ENCODE measurements around the gene TPT1.

Gene TPT1

GRCh38 chr13:45333251-45333976 is 7.6 kb downstream of the TPT1 start:
- DNase-seq, result no peak

- DNase-seq, result no peak
Measured at GRCh38 chr13:45332831-45333219, 8.2 kb downstream of the TPT1 start.

GRCh38 chr13:45332036-45332830 is 8.8 kb downstream of the TPT1 start:
- no peak for DNase-seq

- DNase-seq, result no peak
Measured at GRCh38 chr13:45331692-45332035, 9.3 kb downstream of the TPT1 start.

GRCh38 chr13:45331123-45331619 is 9.8 kb downstream of the TPT1 start:
- no peak for DNase-seq

- DNase-seq, result no peak
Measured at GRCh38 chr13:45328661-45329111, 12.3 kb downstream of the TPT1 start.

- DNase-seq, result no peak
Measured at GRCh38 chr13:45327253-45327955, 13.6 kb downstream of the TPT1 start.

- DNase-seq, result no peak
Measured at GRCh38 chr13:45325806-45326205, 15.2 kb downstream of the TPT1 start.

- DNase-seq, result no peak
Measured at GRCh38 chr13:45320876-45321629, 19.9 kb downstream of the TPT1 start.

GRCh38 chr13:45316996-45317395 is 24.0 kb downstream of the TPT1 start:
- no peak for DNase-seq

GRCh38 chr13:45316338-45316737 is 24.6 kb downstream of the TPT1 start:
- no peak for DNase-seq

GRCh38 chr13:45315520-45316167 is 25.3 kb downstream of the TPT1 start:
- no peak for DNase-seq

- DNase-seq, result no peak
Measured at GRCh38 chr13:45314822-45315221, 26.2 kb downstream of the TPT1 start.

- peak; percentile 43 for DNase-seq
Measured at GRCh38 chr13:45310341-45311131, 30.4 kb downstream of the TPT1 start.

- DNase-seq, result no peak
Measured at GRCh38 chr13:45306966-45307365, 34.0 kb downstream of the TPT1 start.

GRCh38 chr13:45305079-45305478 is 35.9 kb downstream of the TPT1 start:
- no peak for DNase-seq

- no peak for DNase-seq
Measured at GRCh38 chr13:45303866-45304265, 37.1 kb downstream of the TPT1 start.

- no peak for DNase-seq
Measured at GRCh38 chr13:45303026-45303425, 38.0 kb downstream of the TPT1 start.

GRCh38 chr13:45302507-45302906 is 38.5 kb downstream of the TPT1 start:
- DNase-seq, result no peak

GRCh38 chr13:45301263-45301662 is 39.7 kb downstream of the TPT1 start:
- peak; percentile 64 for DNase-seq

- DNase-seq, result no peak
Measured at GRCh38 chr13:45300190-45300985, 40.6 kb downstream of the TPT1 start.

Measured in DMS79 treated with DMSO at 0.1 percent for 48 hours (cell line).